ENCODE measurements around the gene ZNF83.

DNA sequence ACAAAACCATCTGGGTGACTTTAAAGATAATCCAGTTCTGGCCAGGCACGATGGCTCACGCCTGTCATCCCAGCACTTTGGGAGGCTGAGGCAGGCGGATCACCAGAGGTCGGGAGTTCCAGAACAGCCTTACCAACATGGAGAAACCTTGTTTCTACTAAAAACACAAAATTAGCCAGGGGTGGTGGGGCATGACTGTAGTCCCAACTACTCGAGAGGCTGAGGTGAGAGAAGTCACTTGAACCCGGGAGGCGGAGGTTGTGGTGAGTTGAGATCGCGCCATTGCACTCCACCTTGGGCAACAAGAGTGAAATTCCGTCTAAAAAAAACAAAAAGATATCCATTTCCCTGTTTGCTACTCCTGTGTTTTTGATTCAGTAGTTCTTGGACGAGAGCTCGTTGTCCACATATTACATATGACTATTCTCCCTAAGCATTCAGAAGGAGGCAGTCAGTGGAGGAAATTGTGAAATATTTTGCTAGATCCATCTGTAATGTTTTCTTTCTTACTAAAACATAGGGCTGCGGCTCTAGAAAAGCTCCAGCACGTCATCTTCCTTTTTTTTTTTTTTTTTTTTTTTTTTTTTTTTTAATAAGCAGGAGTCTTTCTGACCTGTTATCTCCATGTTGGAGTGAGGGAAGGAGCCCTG lies 34.5 kb downstream of the ZNF83 start:
- TF ChIP-seq, protein P1, sequence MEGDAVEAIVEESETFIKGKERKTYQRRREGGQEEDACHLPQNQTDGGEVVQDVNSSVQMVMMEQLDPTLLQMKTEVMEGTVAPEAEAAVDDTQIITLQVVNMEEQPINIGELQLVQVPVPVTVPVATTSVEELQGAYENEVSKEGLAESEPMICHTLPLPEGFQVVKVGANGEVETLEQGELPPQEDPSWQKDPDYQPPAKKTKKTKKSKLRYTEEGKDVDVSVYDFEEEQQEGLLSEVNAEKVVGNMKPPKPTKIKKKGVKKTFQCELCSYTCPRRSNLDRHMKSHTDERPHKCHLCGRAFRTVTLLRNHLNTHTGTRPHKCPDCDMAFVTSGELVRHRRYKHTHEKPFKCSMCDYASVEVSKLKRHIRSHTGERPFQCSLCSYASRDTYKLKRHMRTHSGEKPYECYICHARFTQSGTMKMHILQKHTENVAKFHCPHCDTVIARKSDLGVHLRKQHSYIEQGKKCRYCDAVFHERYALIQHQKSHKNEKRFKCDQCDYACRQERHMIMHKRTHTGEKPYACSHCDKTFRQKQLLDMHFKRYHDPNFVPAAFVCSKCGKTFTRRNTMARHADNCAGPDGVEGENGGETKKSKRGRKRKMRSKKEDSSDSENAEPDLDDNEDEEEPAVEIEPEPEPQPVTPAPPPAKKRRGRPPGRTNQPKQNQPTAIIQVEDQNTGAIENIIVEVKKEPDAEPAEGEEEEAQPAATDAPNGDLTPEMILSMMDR (IDR thresholded peaks at IDR 0.05): no peak
- TF ChIP-seq POLR2A (IDR thresholded peaks at IDR 0.05): no peak
